ENCODE data around the gene ASB1. TPM values are rescaled to one million over a fixed set of nuclear protein-coding genes. Genes with fewer than 3 reads are reported as not detected.

The ASB1 gene
- total RNA-seq, 1 experiment from 2014 or later, result 28.9 TPM

DNA sequence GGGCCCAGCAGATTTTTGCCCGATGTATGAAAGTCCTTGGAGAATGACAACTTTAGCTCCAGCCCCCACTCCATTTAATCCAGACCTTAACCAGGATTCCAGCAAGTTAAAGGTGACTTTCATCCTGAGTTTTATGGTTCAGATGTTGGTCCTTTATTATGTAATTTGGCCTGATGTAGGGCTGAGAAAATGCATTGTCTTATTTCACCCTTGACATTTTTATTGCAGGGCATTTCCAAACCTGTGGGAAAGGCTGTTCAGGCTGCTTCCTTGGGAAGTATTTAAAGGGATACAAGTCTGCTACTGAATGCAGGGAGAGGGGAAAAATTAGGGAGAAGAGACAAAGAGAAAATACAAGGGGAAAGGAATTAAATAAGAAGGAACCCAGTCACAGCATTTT, 48.8 kb downstream of the ASB1 start:
- CTCF ChIA-PET, result no interaction called here

GRCh38 chr2:238476258-238476657, 49.5 kb downstream of the ASB1 start:
- ATAC-seq, result no peak
- Histone ChIP-seq H2AFZ (ENCODE audit: low read length) (no peak overlapping the region), H4K20me1 (ENCODE audit: low read length) (no peaks in the 10 kb centered on the region), H3K4me3 (ENCODE audit: low read length) (no peak overlapping the region), H3K9me3 (ENCODE audit: low read length) (peaks cover 6% of the 10 kb centered on the region; the same call in 1 of the 2 replicates), H3K4me1 (ENCODE audit: insufficient read depth, low read length) (no peaks in the 10 kb centered on the region), H3K9ac (ENCODE audit: low read length) (no peak overlapping the region), H3K4me2 (ENCODE audit: low read length) (no peak overlapping the region), H3K27ac (ENCODE audit: low read length) (no peak overlapping the region), H3K36me3 (ENCODE audit: low read depth, low read length) (no peaks in the 10 kb centered on the region; the same call in 1 of the 2 replicates), H3F3A (ENCODE audit: low read length, unreplicated experiment) (no peaks in the 10 kb centered on the region), H3K27me3 (ENCODE audit: low read length) (no peaks in the 10 kb centered on the region), H3K9me2 (replicated peaks; ENCODE audit: low read length) (no peaks in the 10 kb centered on the region), H3K79me2 (ENCODE audit: low read length) (no peaks in the 10 kb centered on the region)
- CTCF ChIA-PET, result no interaction called here
- DNase-seq, result no peak
- TF ChIP-seq EZH2phosphoT487 (IDR thresholded peaks at IDR 0.05; ENCODE audit: borderline replicate concordance, low read length), result no peak
- intact Hi-C loops (cut with micrococcal nuclease), result no loop called here
- POLR2A ChIA-PET (ENCODE audit: unreplicated experiment), result no interaction called here
- no TSS peak for BruUV-seq (replicated peaks)

More for the DNA sequence above, 48.8 kb downstream of the ASB1 start:
- POLR2A ChIA-PET (ENCODE audit: unreplicated experiment), result no interaction called here
- Histone ChIP-seq H3K9me3 (ENCODE audit: low read length) (peaks cover 6% of the 10 kb centered on the region; the same call in 1 of the 2 replicates), H3K4me2 (ENCODE audit: low read length) (no peak overlapping the region), H3F3A (ENCODE audit: low read length, unreplicated experiment) (no peaks in the 10 kb centered on the region), H3K4me1 (ENCODE audit: insufficient read depth, low read length) (no peaks in the 10 kb centered on the region), H4K20me1 (ENCODE audit: low read length) (no peaks in the 10 kb centered on the region), H3K9me2 (replicated peaks; ENCODE audit: low read length) (no peaks in the 10 kb centered on the region), H3K79me2 (ENCODE audit: low read length) (no peaks in the 10 kb centered on the region), H3K27ac (ENCODE audit: low read length) (no peak overlapping the region), H3K36me3 (ENCODE audit: low read depth, low read length) (no peaks in the 10 kb centered on the region; the same call in 1 of the 2 replicates), H2AFZ (ENCODE audit: low read length) (no peak overlapping the region), H3K27me3 (ENCODE audit: low read length) (no peaks in the 10 kb centered on the region), H3K9ac (ENCODE audit: low read length) (no peak overlapping the region), H3K4me3 (ENCODE audit: low read length) (no peak overlapping the region)
- ATAC-seq (no peak), DNase-seq (no peak)
- TF ChIP-seq, protein P1, sequence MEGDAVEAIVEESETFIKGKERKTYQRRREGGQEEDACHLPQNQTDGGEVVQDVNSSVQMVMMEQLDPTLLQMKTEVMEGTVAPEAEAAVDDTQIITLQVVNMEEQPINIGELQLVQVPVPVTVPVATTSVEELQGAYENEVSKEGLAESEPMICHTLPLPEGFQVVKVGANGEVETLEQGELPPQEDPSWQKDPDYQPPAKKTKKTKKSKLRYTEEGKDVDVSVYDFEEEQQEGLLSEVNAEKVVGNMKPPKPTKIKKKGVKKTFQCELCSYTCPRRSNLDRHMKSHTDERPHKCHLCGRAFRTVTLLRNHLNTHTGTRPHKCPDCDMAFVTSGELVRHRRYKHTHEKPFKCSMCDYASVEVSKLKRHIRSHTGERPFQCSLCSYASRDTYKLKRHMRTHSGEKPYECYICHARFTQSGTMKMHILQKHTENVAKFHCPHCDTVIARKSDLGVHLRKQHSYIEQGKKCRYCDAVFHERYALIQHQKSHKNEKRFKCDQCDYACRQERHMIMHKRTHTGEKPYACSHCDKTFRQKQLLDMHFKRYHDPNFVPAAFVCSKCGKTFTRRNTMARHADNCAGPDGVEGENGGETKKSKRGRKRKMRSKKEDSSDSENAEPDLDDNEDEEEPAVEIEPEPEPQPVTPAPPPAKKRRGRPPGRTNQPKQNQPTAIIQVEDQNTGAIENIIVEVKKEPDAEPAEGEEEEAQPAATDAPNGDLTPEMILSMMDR (conservative IDR thresholded peaks at IDR 0.05; ENCODE audit: low read depth, low read length), result no peak
- TF ChIP-seq EZH2phosphoT487 (IDR thresholded peaks at IDR 0.05; ENCODE audit: borderline replicate concordance, low read length) (no peak), EZH2 (IDR thresholded peaks at IDR 0.05; ENCODE audit: low read length, unreplicated experiment) (no peak)
- intact Hi-C loops (cut with micrococcal nuclease), result no loop called here
- no TSS peak for BruUV-seq (replicated peaks)

DNA sequence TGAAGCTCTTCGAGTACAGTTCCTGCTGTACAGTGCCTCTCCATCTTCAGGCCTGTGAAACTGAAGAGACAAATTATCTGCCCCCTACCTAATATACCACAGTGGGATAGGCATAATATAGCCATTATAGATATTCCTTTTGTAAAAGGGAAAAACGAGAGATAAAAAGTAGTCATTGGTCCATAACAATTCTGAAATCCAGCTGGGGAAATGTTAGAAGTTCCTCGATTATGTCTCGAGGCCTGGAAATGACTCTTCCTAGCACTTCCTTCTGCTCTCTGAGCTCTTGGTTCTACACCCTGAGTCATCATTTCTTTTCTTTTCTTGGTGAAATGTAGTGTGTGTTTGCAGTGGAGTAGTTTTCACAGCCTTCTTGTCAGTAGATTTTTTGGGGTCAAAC, 51.5 kb downstream of the ASB1 start:
- no peaks in the 10 kb centered on the region for H3K9me2 ChIP-seq (replicated peaks; ENCODE audit: low read length)
- no peak for DNase-seq
- H3F3A ChIP-seq (ENCODE audit: low read length, unreplicated experiment), result no peaks in the 10 kb centered on the region
- H3K27me3 ChIP-seq (ENCODE audit: low read length), result no peaks in the 10 kb centered on the region
- H3K4me2 ChIP-seq (ENCODE audit: low read length), result no peak overlapping the region
- no peak overlapping the region for H3K4me3 ChIP-seq (ENCODE audit: low read length)
- TF ChIP-seq, protein P1 (conservative IDR thresholded peaks at IDR 0.05; ENCODE audit: low read depth, low read length), result no peak
- ATAC-seq, result no peak
- H3K9me3 ChIP-seq (ENCODE audit: low read length), result no peaks in the 10 kb centered on the region; the same call in 1 of the 2 replicates
- ChIA-PET POLR2A (ENCODE audit: unreplicated experiment) (no interaction called here), CTCF (interaction anchor here (0.7 kb wide), 1 partner anchor 110 kb away, joined by 3 read pairs; no protein-coding TSS in a partner anchor)
- no peak overlapping the region for H3K27ac ChIP-seq (ENCODE audit: low read length)
- H3K79me2 ChIP-seq (ENCODE audit: low read length), result no peaks in the 10 kb centered on the region
- H3K36me3 ChIP-seq (ENCODE audit: low read depth, low read length), result no peaks in the 10 kb centered on the region; the same call in 1 of the 2 replicates
- no peaks in the 10 kb centered on the region for H3K4me1 ChIP-seq (ENCODE audit: insufficient read depth, low read length)
- no peaks in the 10 kb centered on the region for H4K20me1 ChIP-seq (ENCODE audit: low read length)
- H3K9ac ChIP-seq (ENCODE audit: low read length), result no peak overlapping the region
- intact Hi-C loops (cut with micrococcal nuclease), result no loop called here
- no peak overlapping the region for H2AFZ ChIP-seq (ENCODE audit: low read length)
- BruUV-seq (replicated peaks), result no TSS peak
